Mesothelial cell of epicardium (in vitro differentiated cells): ENCODE data around the gene MRPL54. TPM values are rescaled to one million over a fixed set of nuclear protein-coding genes. Genes with fewer than 3 reads are reported as not detected.
A peak's percentile ranks its signal among the peaks of the same experiment; 100 is the strongest.
"Not testable (repeated sequence)": the region's sequence is repeated elsewhere in the genome, so short reads cannot be mapped to it uniquely, and the experiment has no call there.

Source experiments
- DNase-seq, 2 experiments: peaks; one replicate each; pipeline ENCODE4 v3.0.0; 2021; ENCODE audit warnings: low spot score in 2 of 2; ENCODE audit not compliant: unreplicated experiment in 2 of 2
- H3K27ac Mint-ChIP-seq: 2 replicates; pipeline ENCODE4 v1.8.0; 2021; ENCODE audit warnings: mixed read lengths
- H3K27me3 Mint-ChIP-seq: 2 replicates; pipeline ENCODE4 v1.8.0; 2021; ENCODE audit warnings: low read depth, mixed read lengths
- H3K36me3 Mint-ChIP-seq: 2 replicates; pipeline ENCODE4 v1.8.0; 2021; ENCODE audit warnings: mixed read lengths
- H3K4me1 Mint-ChIP-seq: 2 replicates; pipeline ENCODE4 v1.8.0; 2021; ENCODE audit warnings: mixed read lengths
- H3K4me3 Mint-ChIP-seq: 2 replicates; pipeline ENCODE4 v1.8.0; 2021; ENCODE audit warnings: mild to moderate bottlenecking, moderate library complexity, mixed read lengths
- H3K9me3 Mint-ChIP-seq: 2 replicates; pipeline ENCODE4 v1.8.0; 2021; ENCODE audit warnings: mixed read lengths
- CTCF ChIP-seq: fragments of 200-600 bp; sonication (generic); IDR thresholded peaks from one replicate; pipeline ENCODE4 v1.5.0; 2021; ENCODE audit warnings: antibody characterized with exemption; ENCODE audit not compliant: unreplicated experiment
- total RNA-seq: library from RNA; stranded (reverse); gene quantifications from 3 replicates; pipeline ENCODE4 v1.2.1, GENCODE V29; 2021

MRPL54 gene
- total RNA-seq, 1 donor from 2014 or later: 30.2 TPM

- Mint-ChIP-seq H3K4me3 (peak within 1 kb of the TSS; percentile 97), H3K27me3 (no peaks in the 10 kb centered on the region), H3K27ac (peak within 1 kb of the TSS; percentile 99), H3K36me3 (peaks cover 10% of the 10 kb centered on the region), H3K4me1 (peaks cover 15% of the 10 kb centered on the region), H3K9me3 (no peaks in the 10 kb centered on the region)
- TF ChIP-seq CTCF: peak; percentile 79
- peak; percentile 90 to 98 for DNase-seq
These were observed 926 bp upstream of the MRPL54 start, which contains the start of gene APBA3 for GRCh38 chr19:3761382-3762129. Gene APBA3 (minus strand): TSS chr19:3761692. CDS start chr19:3760264, 1,428 bp downstream.

GRCh38 chr19:3762130-3762473 lies 380 bp upstream of the MRPL54 start:
- H3K36me3 Mint-ChIP-seq: peaks cover 8% of the 10 kb centered on the region
- peak overlapping the region; percentile 99 for H3K27ac Mint-ChIP-seq
- no peak for DNase-seq
- no peaks in the 10 kb centered on the region for H3K9me3 Mint-ChIP-seq
- no peaks in the 10 kb centered on the region for H3K27me3 Mint-ChIP-seq
- peaks cover 15% of the 10 kb centered on the region for H3K4me1 Mint-ChIP-seq
- TF ChIP-seq CTCF: no peak
- peak overlapping the region; percentile 97 for H3K4me3 Mint-ChIP-seq

- Mint-ChIP-seq H3K9me3 (no peaks in the 10 kb centered on the region), H3K36me3 (peaks cover 11% of the 10 kb centered on the region), H3K4me1 (peaks cover 15% of the 10 kb centered on the region), H3K4me3 (no peak overlapping the region), H3K27ac (no peak overlapping the region), H3K27me3 (no peaks in the 10 kb centered on the region)
- DNase-seq: no peak
- no peak for TF ChIP-seq CTCF
These were observed 2.6 kb downstream of the MRPL54 start for GRCh38 chr19:3765121-3765520.

GRCh38 chr19:3765757-3766156 lies 3.3 kb downstream of the MRPL54 start:
- not testable (repeated sequence) for H3K4me3 Mint-ChIP-seq, H3K27me3 Mint-ChIP-seq, H3K9me3 Mint-ChIP-seq, H3K27ac Mint-ChIP-seq, DNase-seq
- peaks cover 14% of the 10 kb centered on the region for H3K4me1 Mint-ChIP-seq
- peaks cover 11% of the 10 kb centered on the region for H3K36me3 Mint-ChIP-seq

GRCh38 chr19:3766520-3766919 lies 4.0 kb downstream of the MRPL54 start:
- DNase-seq: no peak
- Mint-ChIP-seq H3K4me1 (peaks cover 10% of the 10 kb centered on the region), H3K27ac (no peak overlapping the region), H3K4me3 (no peak overlapping the region), H3K27me3 (no peaks in the 10 kb centered on the region), H3K9me3 (no peaks in the 10 kb centered on the region), H3K36me3 (peaks cover 11% of the 10 kb centered on the region)
- no peak for TF ChIP-seq CTCF

- no peak overlapping the region for H3K27ac Mint-ChIP-seq
- peaks cover 7% of the 10 kb centered on the region for H3K4me1 Mint-ChIP-seq
- H3K9me3 Mint-ChIP-seq: no peaks in the 10 kb centered on the region
- TF ChIP-seq CTCF: no peak
- H3K27me3 Mint-ChIP-seq: no peaks in the 10 kb centered on the region
- H3K36me3 Mint-ChIP-seq: peaks cover 11% of the 10 kb centered on the region
- no peak overlapping the region for H3K4me3 Mint-ChIP-seq
- no peak for DNase-seq
These were observed 4.6 kb downstream of the MRPL54 start for GRCh38 chr19:3767050-3767449.
